Aorta (tissue), 5 donors: ENCODE results near the gene DDAH2. TPM values are rescaled to one million over a fixed set of nuclear protein-coding genes. Genes with fewer than 3 reads are reported as not detected.

ENCODE experiments used
- ATAC-seq: fragments of 200-7000 bp; cut with Tn5 transposase; one replicate; pipeline ENCODE4 v1.9.1; 2022; ENCODE audit warnings: moderate library complexity; ENCODE audit not compliant: low FRiP score
- DNase-seq, 2 donors: peaks; one replicate each; pipeline ENCODE4 v3.0.0-alpha.2; 2020
- H3K27ac ChIP-seq, 2 donors: one replicate each; pipeline ENCODE4 v1.5.1; 2013; ENCODE audit warnings: low read length in 2 of 2, mild to moderate bottlenecking in 2 of 2, moderate library complexity in 2 of 2, control low read depth in 1 of 2, inconsistent platforms in 1 of 2, low read depth in 1 of 2
- H3K27me3 ChIP-seq, 2 donors: one replicate each; pipeline ENCODE4 v1.6.1; 2013; ENCODE audit warnings: control low read depth in 1 of 2, low read length in 1 of 2, mild to moderate bottlenecking in 1 of 2, moderate library complexity in 1 of 2; ENCODE audit not compliant: insufficient read depth in 2 of 2, control insufficient read depth in 1 of 2
- H3K36me3 ChIP-seq, 2 donors: one replicate each; pipeline ENCODE4 v1.6.1; 2013; ENCODE audit warnings: control low read depth in 1 of 2, low read length in 1 of 2, mild to moderate bottlenecking in 1 of 2; ENCODE audit not compliant: insufficient read depth in 2 of 2, control insufficient read depth in 1 of 2
- H3K4me1 ChIP-seq, 2 donors: one replicate each; pipeline ENCODE4 v1.6.1; 2013; ENCODE audit warnings: low read length in 2 of 2, control low read depth in 1 of 2, mild to moderate bottlenecking in 1 of 2, moderate library complexity in 1 of 2; ENCODE audit not compliant: insufficient read depth in 2 of 2, control insufficient read depth in 1 of 2
- H3K4me3 ChIP-seq, 2 donors: one replicate each; pipeline ENCODE4 v1.5.1; 2013; ENCODE audit warnings: low read length in 2 of 2, control low read depth in 1 of 2, mild to moderate bottlenecking in 1 of 2
- H3K9me3 ChIP-seq: one replicate; pipeline ENCODE4 v1.6.1; 2013; ENCODE audit warnings: mild to moderate bottlenecking, low read length; ENCODE audit not compliant: control insufficient read depth
- WGBS, 2 donors: extraction: QIAGEN DNeasy Blood & Tissue Kit; methylation state at CpG; one replicate each; pipeline ENCODE4 v1.1.7; 2013; 5-methylcytosine and 5-hydroxymethylcytosine counted together
- intact Hi-C, 2 donors: fragments of 100-400 bp; cut with DNase I; formaldehyde crosslinking; loops; one replicate each; pipeline versions ENCODE4 v1.14.2 to v1.15.0; 2022
- polyA plus RNA-seq, 2 donors: library from polyadenylated mRNA; stranded (reverse); fragments of 200-250 nt; gene quantifications; one replicate each; pipeline ENCODE4 v1.2.3, GENCODE V29; 2013
- total RNA-seq, 2 donors: library from RNA; stranded (reverse); fragmentation: NEBNext Ultra II Directional; extraction: Animal tissue kit (Norgen Biotek cat#: 25700); gene quantifications; one replicate each; pipeline ENCODE4 v1.2.1, GENCODE V29; 2021
- donor health status: healthy with polysubstance abuse.
- donor health status: Bipolar disorder and iron deficiency.
- donor health status: DM: no; HTN: no; CAD: no.
- donor health status: DM: no; HTN: no; CAD: no.
- donor health status: DM: yes; HTN: yes; CAD: no.

The DDAH2 gene
- total and polyA plus RNA-seq, 4 donors = 118 to 189 (median 127) TPM

DNA sequence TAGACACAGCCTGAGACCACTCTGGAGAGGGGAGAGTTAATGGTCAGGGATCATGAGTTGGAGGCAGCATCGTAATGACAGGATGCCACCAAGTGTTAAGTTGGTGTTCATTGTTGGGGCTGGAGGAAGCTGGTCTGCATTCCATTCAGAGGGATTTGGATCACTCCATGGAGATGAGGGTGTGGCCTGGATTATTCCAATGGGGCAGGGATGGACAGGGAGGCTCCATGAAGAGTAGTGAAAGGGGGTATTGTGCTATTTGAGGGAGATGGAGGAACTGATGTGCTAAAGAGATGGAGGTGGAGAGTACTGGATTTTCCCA lies 34.5 kb upstream of the DDAH2 start:
- Histone ChIP-seq H3K9me3 (no peaks in the 10 kb centered on the region), H3K27ac (no peak overlapping the region), H3K36me3 (no peaks in the 10 kb centered on the region), H3K4me1 (no peaks in the 10 kb centered on the region), H3K27me3 (no peaks in the 10 kb centered on the region), H3K4me3 (no peak overlapping the region)
- WGBS, 2 donors = 29 to 42% methylated on average over 1 of the region's 1 CpG
- ATAC-seq (no peak), DNase-seq (no peak)
- intact Hi-C loops = no loop called here

GRCh38 chr6:31762878-31763618 lies 33.9 kb upstream of the DDAH2 start:
- intact Hi-C loops = no loop called here
- WGBS, 2 donors = 85 to 86% methylated on average over 8 of the region's 8 CpGs
- ATAC-seq = no peak

GRCh38 chr6:31762356-31762755 lies 33.3 kb upstream of the DDAH2 start, which contains the start of gene SAPCD1:
SAPCD1 (plus strand) TSS chr6:31762656; CDS start chr6:31763055, 399 bp downstream.
- Histone ChIP-seq H3K4me3 (no peak within 1 kb of the TSS), H3K27ac (no peak within 1 kb of the TSS), H3K9me3 (no peaks in the 10 kb centered on the region), H3K36me3 (no peaks in the 10 kb centered on the region), H3K4me1 (no peaks in the 10 kb centered on the region), H3K27me3 (no peaks in the 10 kb centered on the region)
- no peak for ATAC-seq
- intact Hi-C loops = no loop called here
- DNase-seq = no peak
- 83 to 86% methylated on average over 4 of the region's 4 CpGs for WGBS, 2 donors

More at GRCh38 chr6:31762878-31763618, 33.9 kb upstream of the DDAH2 start:
- H3K27me3 ChIP-seq = no peaks in the 10 kb centered on the region
- H3K27ac ChIP-seq = no peak overlapping the region
- H3K4me3 ChIP-seq = no peak overlapping the region
- DNase-seq = no peak
- H3K36me3 ChIP-seq = no peaks in the 10 kb centered on the region
- H3K9me3 ChIP-seq = no peaks in the 10 kb centered on the region
- H3K4me1 ChIP-seq = no peaks in the 10 kb centered on the region

DNA sequence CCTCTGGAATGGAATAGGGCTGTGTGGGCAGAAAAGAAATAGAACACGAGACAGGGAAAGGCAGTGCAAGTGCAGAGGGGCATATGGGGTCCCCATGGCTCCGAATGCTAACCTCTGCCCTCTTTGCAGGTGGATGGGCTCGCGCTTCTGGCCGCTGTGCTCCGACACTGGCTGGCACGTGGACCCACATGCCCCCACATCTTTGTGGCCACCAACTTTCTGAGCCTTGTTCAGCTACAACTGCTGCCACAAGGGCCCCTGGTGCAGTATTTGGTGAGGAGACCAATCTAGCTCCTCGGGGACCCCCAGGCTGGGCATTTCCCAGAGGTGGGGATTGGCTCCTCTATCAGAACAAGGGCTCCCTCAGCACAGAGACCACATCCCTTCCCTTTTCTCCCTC lies 32.2 kb upstream of the DDAH2 start:
- DNase-seq (no peak), ATAC-seq (no peak)
- Histone ChIP-seq H3K9me3 (no peaks in the 10 kb centered on the region), H3K36me3 (no peaks in the 10 kb centered on the region), H3K27ac (no peak overlapping the region), H3K27me3 (no peaks in the 10 kb centered on the region), H3K4me1 (no peaks in the 10 kb centered on the region), H3K4me3 (no peak overlapping the region)
- 96% methylated on average over 8 of the region's 8 CpGs for WGBS, 2 donors
- intact Hi-C loops = no loop called here

DNA sequence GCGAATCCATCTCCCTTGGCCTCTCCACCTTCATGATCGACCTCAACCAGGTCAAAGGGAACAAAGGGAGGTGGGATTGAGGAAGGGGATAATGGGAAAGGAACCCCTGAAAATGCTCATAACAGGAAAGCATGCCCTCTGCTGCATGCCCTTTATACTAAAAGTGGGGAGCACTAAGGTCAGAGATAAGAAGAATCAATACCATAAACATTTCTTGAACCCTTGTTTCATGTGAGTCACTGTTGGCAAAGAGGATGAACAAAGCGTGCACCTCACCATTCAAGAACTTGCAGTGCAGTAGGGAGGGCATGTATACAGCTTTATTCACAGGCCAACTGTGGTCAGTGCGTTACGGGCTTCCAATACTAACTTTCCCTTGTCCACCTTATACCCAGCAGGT lies 31.7 kb upstream of the DDAH2 start:
- Histone ChIP-seq H3K36me3 (no peaks in the 10 kb centered on the region), H3K9me3 (no peaks in the 10 kb centered on the region), H3K4me3 (no peak overlapping the region), H3K27ac (no peak overlapping the region), H3K27me3 (no peaks in the 10 kb centered on the region), H3K4me1 (no peaks in the 10 kb centered on the region)
- 86 to 88% methylated on average over 5 of the region's 5 CpGs for WGBS, 2 donors
- intact Hi-C loops = no loop called here
- no peak for DNase-seq
- ATAC-seq = no peak

- Histone ChIP-seq H3K27me3 (no peaks in the 10 kb centered on the region), H3K27ac (no peak overlapping the region), H3K4me1 (no peaks in the 10 kb centered on the region), H3K9me3 (no peaks in the 10 kb centered on the region), H3K36me3 (no peaks in the 10 kb centered on the region), H3K4me3 (no peak overlapping the region)
- ATAC-seq (no peak), DNase-seq (no peak)
- 98 to 100% methylated on average over 2 of the region's 2 CpGs for WGBS, 2 donors
- intact Hi-C loops = no loop called here
Observed at GRCh38 chr6:31758281-31758680, 29.2 kb upstream of the DDAH2 start.

- Histone ChIP-seq H3K4me3 (no peak overlapping the region), H3K36me3 (no peaks in the 10 kb centered on the region), H3K9me3 (no peaks in the 10 kb centered on the region), H3K27ac (no peak overlapping the region), H3K4me1 (no peaks in the 10 kb centered on the region), H3K27me3 (no peaks in the 10 kb centered on the region)
- ATAC-seq (no peak), DNase-seq (no peak)
- 50 to 58% methylated on average over 8 of the region's 8 CpGs for WGBS, 2 donors
- intact Hi-C loops = no loop called here
Observed at GRCh38 chr6:31752739-31753319, 23.7 kb upstream of the DDAH2 start.

DNA sequence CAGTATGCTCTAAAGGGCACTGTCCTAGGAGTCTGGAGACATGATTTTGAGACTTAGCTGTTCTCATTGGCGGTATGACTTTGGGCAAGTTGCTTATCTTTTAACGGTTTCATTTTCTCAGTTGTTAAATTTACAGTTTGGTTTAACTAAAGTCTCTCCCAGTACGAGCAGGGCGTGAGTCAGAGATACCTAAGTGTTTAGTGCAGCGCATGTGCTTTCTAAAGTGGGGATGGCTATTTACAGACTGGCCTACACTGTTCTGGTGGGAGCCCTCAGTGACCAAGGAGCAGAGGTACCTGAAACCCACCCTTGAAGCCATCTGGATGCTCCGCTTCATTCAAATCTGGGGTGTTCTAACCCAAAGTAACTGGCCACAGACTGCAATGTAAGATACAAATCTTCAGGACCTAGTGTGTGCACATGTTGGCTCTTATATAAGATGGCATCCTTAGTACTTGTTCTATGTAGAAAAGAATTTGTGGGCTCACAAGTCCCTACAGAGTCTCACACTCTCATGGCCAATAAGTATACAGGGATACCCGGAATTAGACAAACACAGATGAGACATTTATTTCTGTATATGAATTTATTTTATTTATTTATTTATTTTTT lies 21.4 kb upstream of the DDAH2 start:
- Histone ChIP-seq H3K36me3 (no peaks in the 10 kb centered on the region), H3K4me1 (no peaks in the 10 kb centered on the region), H3K4me3 (no peak overlapping the region), H3K27ac (no peak overlapping the region), H3K9me3 (no peaks in the 10 kb centered on the region), H3K27me3 (no peaks in the 10 kb centered on the region)
- 83 to 86% methylated on average over 7 of the region's 7 CpGs for WGBS, 2 donors
- DNase-seq (no peak), ATAC-seq (no peak)
- intact Hi-C loops = no loop called here
